Suprapubic skin (tissue), 3 donors: ENCODE results near the gene CES1.

Source experiments
- CTCF ChIP-seq, 2 donors: fragments of 200-600 bp in 1 of 2; fragments of 450-650 bp in 1 of 2; sonication (generic) in 1 of 2; IDR thresholded peaks; one replicate each; pipeline ENCODE4 v1.5.1; 2016 to 2019; ENCODE audit warnings: antibody characterized with exemption in 2 of 2, mild to moderate bottlenecking in 1 of 2, moderate library complexity in 1 of 2
- POLR2AphosphoS5 ChIP-seq, 3 donors: sonication (generic); formaldehyde crosslinking; IDR thresholded peaks; one replicate each; pipeline ENCODE4 v1.6.1; 2017; ENCODE audit warnings: antibody characterized with exemption in 3 of 3

GRCh38 chr16:55812951-55813350, 19.9 kb downstream of the CES1 start:
- TF ChIP-seq POLR2AphosphoS5 (IDR thresholded peaks at IDR 0.05) (no peak), CTCF (IDR thresholded peaks at IDR 0.05) (no peak)
